GM18867 (cell line): ENCODE results near the gene DNM3.
"Not testable (repeated sequence)": the region's sequence is repeated elsewhere in the genome, so short reads cannot be mapped to it uniquely, and the experiment has no call there.

Experiments used
- ATAC-seq: cut with Tn5 transposase; IDR thresholded peaks from one replicate; pipeline ENCODE4 v1.9.1; 2021; ENCODE audit warnings: mild to moderate bottlenecking, moderate library complexity; ENCODE audit not compliant: unreplicated experiment

The DNM3 gene

GRCh38 chr1:172307508-172307907 is 466.2 kb downstream of the DNM3 start:
- ATAC-seq: not testable (repeated sequence)

DNA sequence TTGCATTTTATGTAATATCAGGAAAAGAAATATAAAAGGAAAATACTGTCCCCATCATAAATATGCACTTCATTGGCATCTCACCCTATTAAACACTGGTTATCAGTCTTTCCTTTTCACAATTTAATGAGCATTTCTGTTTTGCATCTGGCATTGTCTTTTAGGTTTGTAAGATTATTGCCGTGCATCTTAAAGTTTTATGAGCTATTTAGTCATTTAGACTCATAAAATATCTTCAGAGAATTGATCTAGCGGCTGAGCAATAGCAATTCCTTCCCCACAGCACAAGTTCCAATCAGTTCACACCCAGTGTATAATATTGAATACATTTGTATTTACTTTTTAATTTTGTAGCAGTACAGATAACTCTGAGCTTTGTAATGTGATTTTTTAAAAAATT is 466.8 kb downstream of the DNM3 start:
- ATAC-seq: no peak

DNA sequence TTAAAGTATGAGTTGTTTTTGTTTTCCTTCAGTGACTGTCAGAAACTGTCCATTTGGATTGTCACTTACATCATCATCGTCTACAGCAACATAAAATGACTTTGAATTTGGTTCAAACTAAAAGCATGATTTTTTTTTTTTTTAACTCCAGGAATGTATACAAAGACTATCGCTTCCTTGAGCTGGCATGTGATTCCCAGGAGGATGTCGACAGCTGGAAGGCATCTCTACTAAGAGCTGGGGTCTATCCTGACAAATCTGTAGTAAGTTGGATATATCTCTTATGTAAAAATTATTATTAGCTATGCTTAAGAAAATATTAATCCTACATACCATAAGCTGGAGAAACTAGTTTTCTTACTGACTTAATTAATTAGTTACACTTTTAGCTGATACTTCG is 467.3 kb downstream of the DNM3 start:
- no peak for ATAC-seq

DNA sequence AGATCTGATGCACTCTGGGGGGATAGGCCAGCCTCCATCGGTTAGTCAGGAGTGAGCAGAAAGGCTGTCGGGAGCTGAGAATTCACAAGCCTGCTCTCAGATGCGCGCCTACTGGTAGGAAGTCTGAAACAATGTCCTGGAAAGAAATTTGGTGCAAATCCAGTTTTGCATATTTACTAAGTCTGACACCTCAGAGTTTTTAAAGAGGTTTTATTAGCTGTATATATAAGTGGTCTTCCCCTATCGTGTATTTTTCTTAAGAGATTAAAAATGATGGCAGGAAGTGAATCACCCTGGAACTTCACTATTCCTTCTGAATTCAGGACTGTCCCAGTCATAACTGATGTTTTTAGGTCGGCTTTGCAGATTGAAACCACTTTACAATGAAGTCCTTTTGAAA is 479.4 kb downstream of the DNM3 start:
- ATAC-seq: no peak

GRCh38 chr1:172321451-172321850 is 480.2 kb downstream of the DNM3 start:
- no peak for ATAC-seq

GRCh38 chr1:172322219-172323061 is 481.1 kb downstream of the DNM3 start:
- ATAC-seq: no peak

DNA sequence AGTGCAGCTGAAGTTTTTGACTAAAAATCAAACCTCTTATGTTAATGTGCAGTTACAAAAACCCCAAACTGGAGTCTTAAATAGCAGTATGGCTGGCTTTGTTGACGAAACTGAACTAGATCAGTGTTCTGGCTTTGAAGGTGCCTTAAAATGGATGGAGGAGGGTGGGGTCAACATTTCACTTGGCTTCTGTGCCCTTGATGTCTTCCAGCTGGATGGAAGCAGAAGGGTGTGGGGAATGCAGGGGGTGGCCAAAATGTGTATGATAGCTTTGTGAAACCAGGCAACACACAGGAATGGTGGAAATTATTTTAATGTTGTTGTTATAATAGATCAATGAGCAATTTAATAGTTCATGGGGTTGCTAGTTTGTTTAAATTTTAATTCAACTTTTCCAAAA is 482.4 kb downstream of the DNM3 start:
- no peak for ATAC-seq

- no peak for ATAC-seq
Observed at GRCh38 chr1:172324086-172324485, 482.8 kb downstream of the DNM3 start.

GRCh38 chr1:172324761-172325160 is 483.5 kb downstream of the DNM3 start:
- ATAC-seq: no peak

- ATAC-seq: no peak
Observed at GRCh38 chr1:172325531-172325930, 484.2 kb downstream of the DNM3 start.

GRCh38 chr1:172326136-172326535 is 484.8 kb downstream of the DNM3 start:
- no peak for ATAC-seq

GRCh38 chr1:172328266-172328665 is 487.0 kb downstream of the DNM3 start:
- no peak for ATAC-seq

GRCh38 chr1:172332230-172332629 is 490.9 kb downstream of the DNM3 start:
- ATAC-seq: no peak

DNA sequence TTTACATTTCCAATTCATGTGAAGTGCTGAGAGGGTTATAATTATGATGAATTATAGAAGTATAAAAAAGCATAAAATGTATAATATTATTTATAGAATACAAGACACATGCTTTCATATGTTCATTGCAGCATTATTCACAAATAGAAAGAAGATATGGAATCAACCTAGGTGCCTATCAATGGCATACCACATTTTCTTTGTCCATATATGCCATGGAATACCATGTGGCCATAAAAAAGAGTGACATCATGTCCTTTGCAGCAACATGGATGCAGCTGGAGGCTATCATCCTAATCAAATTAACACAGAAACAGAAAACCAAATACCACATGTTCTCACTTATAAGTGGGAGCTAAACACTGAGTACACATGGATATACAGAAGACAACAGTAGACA is 494.1 kb downstream of the DNM3 start:
- no peak for ATAC-seq

DNA sequence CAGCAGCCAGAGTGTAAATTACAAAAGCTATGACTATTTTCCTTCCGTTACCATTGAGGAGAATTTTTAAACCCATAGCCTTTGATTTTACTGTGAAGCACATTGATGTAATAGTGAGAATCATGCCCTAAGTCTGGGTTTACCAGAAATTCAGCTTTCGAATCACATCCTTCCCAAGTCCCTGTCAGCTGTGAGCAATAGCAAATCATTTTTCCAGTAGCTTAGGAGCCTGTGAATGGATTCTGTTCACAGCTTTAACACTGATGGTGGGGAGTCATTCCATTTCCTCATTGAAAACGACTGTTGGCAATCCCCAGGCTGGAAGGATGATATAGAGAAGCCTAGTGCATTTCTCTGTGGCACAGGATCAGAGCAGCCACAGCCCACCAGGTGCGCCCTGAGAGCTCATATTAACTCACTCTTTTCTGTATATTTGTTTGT is 497.0 kb downstream of the DNM3 start:
- ATAC-seq: peak; percentile 40

DNA sequence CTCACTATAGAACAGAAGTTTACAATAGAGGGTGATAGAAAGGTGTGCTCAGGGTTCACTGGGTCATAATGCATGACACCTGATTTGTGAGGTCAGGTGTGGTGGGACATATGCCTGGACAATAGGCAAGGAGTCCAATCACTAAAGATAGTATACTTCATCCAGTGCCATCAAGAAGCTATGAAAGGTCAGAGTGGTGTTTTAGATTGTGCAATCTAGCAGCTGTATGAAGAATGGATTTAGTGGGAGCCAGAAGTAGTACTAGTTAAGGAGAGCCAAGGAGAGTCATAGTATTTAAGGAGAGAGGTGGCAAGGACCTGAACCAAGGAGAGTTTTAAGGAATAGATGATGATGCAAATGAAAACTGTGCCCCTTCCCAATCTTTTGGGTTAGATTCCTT is 498.5 kb downstream of the DNM3 start:
- ATAC-seq: no peak

DNA sequence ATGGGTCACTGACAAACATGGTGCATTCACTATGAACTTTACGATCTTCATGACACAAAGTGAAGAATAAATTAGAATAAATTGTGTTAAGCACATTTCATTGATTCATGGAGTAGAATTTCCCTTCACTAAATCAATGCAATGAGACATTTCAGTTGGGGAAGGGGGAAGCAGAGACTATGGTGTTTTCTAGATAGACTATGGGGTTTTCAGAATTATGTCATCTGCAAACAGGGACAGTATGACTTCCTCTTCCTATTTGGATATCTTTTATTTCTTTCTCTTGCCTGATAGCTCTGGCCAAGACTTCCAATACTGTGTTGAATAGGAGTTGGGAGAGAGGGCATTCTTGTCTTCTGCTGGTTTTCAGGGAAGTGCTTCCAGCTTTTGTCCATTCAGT is 499.2 kb downstream of the DNM3 start:
- ATAC-seq: no peak

DNA sequence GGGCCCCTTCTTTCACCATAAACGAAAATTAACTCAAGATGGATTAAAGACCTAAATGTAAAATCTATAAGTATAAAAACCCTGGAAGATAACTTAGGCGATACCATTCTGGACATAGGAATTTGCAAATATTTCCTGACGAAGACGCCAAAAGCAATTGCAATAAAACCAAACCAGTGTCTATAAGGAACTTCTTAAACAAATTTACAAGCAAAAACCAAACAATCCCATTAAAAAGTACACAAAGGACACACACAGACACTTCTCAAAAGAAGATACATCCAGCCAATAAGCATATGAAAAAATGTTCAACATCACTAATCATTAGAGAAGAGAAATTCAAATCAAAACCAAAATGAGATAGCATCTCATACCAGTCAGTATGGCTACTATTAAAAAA is 500.4 kb downstream of the DNM3 start:
- no peak for ATAC-seq

GRCh38 chr1:172342584-172343239 is 501.4 kb downstream of the DNM3 start:
- ATAC-seq: peak; percentile 36

GRCh38 chr1:172343240-172344160 is 502.2 kb downstream of the DNM3 start:
- no peak for ATAC-seq

- ATAC-seq: no peak
Observed at GRCh38 chr1:172344444-172344843, 503.1 kb downstream of the DNM3 start.
